SK-N-SH (cell line): Measurements from ENCODE around the gene D2HGDH.

Experiments
- CTCF ChIP-seq: fragments of 200-600 bp; sonication (generic); IDR thresholded peaks from 2 replicates; pipeline ENCODE4 v1.6.1; 2017; ENCODE audit warnings: antibody characterized with exemption, mild to moderate bottlenecking, moderate library complexity
- JUND ChIP-seq: IDR thresholded peaks from 2 replicates; pipeline ENCODE4 v1.4.0; 2012
- NFIC ChIP-seq: IDR thresholded peaks from 2 replicates; pipeline ENCODE4 v1.4.0; 2012; ENCODE audit warnings: borderline replicate concordance
- POLR2AphosphoS5 ChIP-seq: IDR thresholded peaks from 2 replicates; pipeline ENCODE4 v1.6.1; 2012; ENCODE audit warnings: low read depth, low read length
- RAD21 ChIP-seq: IDR thresholded peaks from 2 replicates; pipeline ENCODE4 v1.6.1; 2012; ENCODE audit warnings: mild to moderate bottlenecking, low read length
- REST ChIP-seq: IDR thresholded peaks from 2 replicates; pipeline ENCODE4 v1.6.1; 2012; ENCODE audit warnings: mild to moderate bottlenecking, low read depth, low read length, moderate library complexity
- RXRA ChIP-seq: IDR thresholded peaks from 2 replicates; pipeline ENCODE4 v1.4.0; 2012; ENCODE audit warnings: low read depth, mild to moderate bottlenecking, borderline replicate concordance
- SMC3 ChIP-seq: IDR thresholded peaks from 2 replicates; pipeline ENCODE4 v1.6.1; 2012; ENCODE audit warnings: low read depth, low read length, improper control_type of control experiment
- TEAD4 ChIP-seq: IDR thresholded peaks from 2 replicates; pipeline ENCODE4 v1.4.0; 2012; ENCODE audit warnings: mild to moderate bottlenecking, borderline replicate concordance; ENCODE audit not compliant: insufficient read depth

- TF ChIP-seq CTCF (no peak), REST (no peak), TEAD4 (no peak), NFIC (no peak), JUND (no peak), SMC3 (no peak), RAD21 (no peak), RXRA (no peak), POLR2AphosphoS5 (no peak)
These were observed 27.9 kb upstream of the D2HGDH start for GRCh38 chr2:241706537-241706936.
